ENCODE measurements around the gene CDC42BPG. TPM values are rescaled to one million over a fixed set of nuclear protein-coding genes. Genes with fewer than 3 reads are reported as not detected.

CDC42BPG gene
- total RNA-seq, 1 donor from 2014 or later, result not detected

GRCh38 chr11:64878223-64878493, 33.7 kb upstream of the CDC42BPG start:
- intact Hi-C loops (cut with DNase I), result loop anchor here (1.0 to 2.0 kb wide), 3 partner anchors 8 to 22 kb away; no protein-coding TSS in a partner anchor
- H3K36me3 ChIP-seq, result peaks cover 12 to 17% of the 10 kb centered on the region in 2 donors
- H3K4me3 ChIP-seq, result peak overlapping the region; percentile 67 to 93
- no peaks in the 10 kb centered on the region for H3K27me3 ChIP-seq
- H3K9me3 ChIP-seq, result no peaks in the 10 kb centered on the region
- peak overlapping the region; percentile 63 to 77 for H3K27ac ChIP-seq
- no peak for TF ChIP-seq CTCF (IDR thresholded peaks at IDR 0.05)
- DNase-seq (ENCODE audit: low spot score in 2 of 2), result peak in 1 of 2 donors; percentile 78
- peaks cover 13 to 31% of the 10 kb centered on the region in 2 donors for H3K4me1 ChIP-seq

- H3K36me3 ChIP-seq, result peaks cover 18 to 22% of the 10 kb centered on the region in 2 donors
- H3K27ac ChIP-seq, result peak overlapping the region; percentile 63 to 77
- H3K27me3 ChIP-seq, result no peaks in the 10 kb centered on the region
- peak overlapping the region; percentile 67 to 93 for H3K4me3 ChIP-seq
- intact Hi-C loops (cut with DNase I), result loop anchor here (1.0 to 2.0 kb wide), 3 partner anchors 7 to 21 kb away; no protein-coding TSS in a partner anchor
- no peak for DNase-seq (ENCODE audit: low spot score in 2 of 2)
- H3K4me1 ChIP-seq, result peaks cover 13 to 31% of the 10 kb centered on the region in 2 donors
- TF ChIP-seq CTCF (IDR thresholded peaks at IDR 0.05), result no peak
- no peaks in the 10 kb centered on the region for H3K9me3 ChIP-seq
Observed at GRCh38 chr11:64877390-64878222, 33.2 kb upstream of the CDC42BPG start.

GRCh38 chr11:64876835-64877341, 32.4 kb upstream of the CDC42BPG start:
- H3K4me1 ChIP-seq, result peaks cover 11 to 36% of the 10 kb centered on the region in 2 donors
- intact Hi-C loops (cut with DNase I), result no loop called here
- DNase-seq (ENCODE audit: low spot score in 2 of 2), result peak in 1 of 2 donors; percentile 77
- H3K27ac ChIP-seq, result peak overlapping the region; percentile 63 to 77
- TF ChIP-seq CTCF (IDR thresholded peaks at IDR 0.05), result no peak
- no peaks in the 10 kb centered on the region for H3K9me3 ChIP-seq
- H3K27me3 ChIP-seq, result no peaks in the 10 kb centered on the region
- peaks cover 24 to 25% of the 10 kb centered on the region in 2 donors for H3K36me3 ChIP-seq
- H3K4me3 ChIP-seq, result peak overlapping the region; percentile 67 to 93

GRCh38 chr11:64876229-64876750, 31.8 kb upstream of the CDC42BPG start:
- Histone ChIP-seq H3K27me3 (no peaks in the 10 kb centered on the region), H3K4me3 (peak overlapping the region; percentile 67 to 93), H3K9me3 (no peaks in the 10 kb centered on the region), H3K27ac (peak overlapping the region; percentile 63 to 77), H3K36me3 (peaks cover 29 to 30% of the 10 kb centered on the region in 2 donors), H3K4me1 (peaks cover 14 to 41% of the 10 kb centered on the region in 2 donors)
- DNase-seq (ENCODE audit: low spot score in 2 of 2), result no peak
- no peak for TF ChIP-seq CTCF (IDR thresholded peaks at IDR 0.05)
- intact Hi-C loops (cut with DNase I), result no loop called here

- Histone ChIP-seq H3K27me3 (no peaks in the 10 kb centered on the region), H3K4me1 (peaks cover 21 to 48% of the 10 kb centered on the region in 2 donors), H3K4me3 (peak overlapping the region; percentile 67 to 93), H3K36me3 (peaks cover 33 to 35% of the 10 kb centered on the region in 2 donors), H3K9me3 (no peaks in the 10 kb centered on the region), H3K27ac (peak overlapping the region; percentile 63 to 77)
- no peak for DNase-seq (ENCODE audit: low spot score in 2 of 2)
- intact Hi-C loops (cut with DNase I), result no loop called here
- TF ChIP-seq CTCF (IDR thresholded peaks at IDR 0.05), result no peak
Observed at GRCh38 chr11:64875369-64876228, 31.1 kb upstream of the CDC42BPG start.
